HEK293 (cell line): ENCODE data around the gene TRAF7.

Experiments
- HOXD13 ChIP-seq: sonication (generic); formaldehyde crosslinking; IDR thresholded peaks from 2 replicates; pipeline ENCODE4 v1.8.0; 2022; ENCODE audit warnings: missing genetic modification reagents, borderline replicate concordance
- ZBTB21 ChIP-seq: fragments of 450-650 bp; formaldehyde crosslinking; IDR thresholded peaks from 2 replicates; pipeline ENCODE4 v1.5.1; 2017; ENCODE audit warnings: missing biosample characterization, missing genetic modification characterization
- ZNF747 ChIP-seq: fragments of 450-650 bp; formaldehyde crosslinking; IDR thresholded peaks from 2 replicates; pipeline ENCODE4 v1.5.1; 2016; ENCODE audit warnings: missing biosample characterization, missing genetic modification characterization

GRCh38 chr16:2205104-2205966, 49.8 kb downstream of the TRAF7 start, which contains the start of gene MLST8:
- TF ChIP-seq ZNF747 (tag by site-specific recombination) (no peak), ZBTB21 (tag by site-specific recombination) (no peak; the same call in 1 of the 2 replicates), HOXD13 (CRISPR knock-in tag) (no peak)
